A549 (cell line): ENCODE data around the gene GSTO2.

Experiments
- CEBPB ChIP-seq, 2 experiments: fragments of >200 bp in 1 of 2; sonication (Bioruptor Twin) in 1 of 2; formaldehyde crosslinking in 1 of 2; IDR thresholded peaks; 2 replicates each; pipeline ENCODE4 v1.6.1; 2012 to 2016
- HDAC2 ChIP-seq: fragments of 200-600 bp; sonication (generic); IDR thresholded peaks from 2 replicates; pipeline ENCODE4 v1.6.1; 2016
- JUNB ChIP-seq: fragments of >200 bp; sonication (Bioruptor Twin); formaldehyde crosslinking; IDR thresholded peaks from 2 replicates; pipeline ENCODE4 v1.6.1; 2016
- KDM1A ChIP-seq: fragments of 200-600 bp; sonication (generic); IDR thresholded peaks from 2 replicates; pipeline ENCODE4 v1.6.1; 2016; ENCODE audit warnings: low read depth, mild to moderate bottlenecking
- NPAS2 ChIP-seq: fragments of 250-450 bp; sonication (Bioruptor Pico); IDR thresholded peaks from 2 replicates; pipeline ENCODE4 v1.8.0; 2022; ENCODE audit warnings: mild to moderate bottlenecking, moderate library complexity, borderline replicate concordance
- POLR2A ChIP-seq: IDR thresholded peaks from 2 replicates; pipeline ENCODE4 v1.6.1; 2012; ENCODE audit warnings: mild to moderate bottlenecking, low read length
- RAD21 ChIP-seq, 2 experiments: fragments of >200 bp in 1 of 2; sonication (Bioruptor Twin) in 1 of 2; formaldehyde crosslinking in 1 of 2; IDR thresholded peaks in 1 of 2; conservative IDR thresholded peaks in 1 of 2; 2 replicates in 1 of 2; 3 replicates in 1 of 2; pipeline ENCODE4 v1.6.1; 2012 to 2018; ENCODE audit warnings: inconsistent platforms in 1 of 2
- RARB ChIP-seq: fragments of 250-450 bp; sonication (Bioruptor Pico); IDR thresholded peaks from 2 replicates; pipeline ENCODE4 v1.8.0; 2021; ENCODE audit warnings: mild to moderate bottlenecking, moderate library complexity
- RCOR1 ChIP-seq: fragments of 150-350 bp; IDR thresholded peaks from 2 replicates; pipeline ENCODE4 v1.6.1; 2014; ENCODE audit warnings: antibody characterized with exemption, low read length, low read depth
- RNF2 ChIP-seq: fragments of 200-600 bp; sonication (generic); IDR thresholded peaks from 2 replicates; pipeline ENCODE4 v1.6.1; 2016; ENCODE audit warnings: low read depth, mild to moderate bottlenecking, antibody characterized with exemption, moderate library complexity, borderline replicate concordance
- SREBF2 ChIP-seq: fragments of 450-650 bp; IDR thresholded peaks from 2 replicates; pipeline ENCODE4 v1.6.1; 2014; ENCODE audit warnings: mild to moderate bottlenecking, moderate library complexity
- TF ChIP-seq, protein P1 (sequence below): fragments of >200 bp; sonication (Bioruptor Twin); formaldehyde crosslinking; IDR thresholded peaks from 3 replicates; pipeline ENCODE4 v1.5.1; 2016
- TF ChIP-seq, protein P2 (sequence below): IDR thresholded peaks from 2 replicates; pipeline ENCODE4 v1.6.1; 2012
- TF ChIP-seq, protein P3 (sequence below): IDR thresholded peaks from 2 replicates; pipeline ENCODE4 v1.6.1; 2012

DNA sequence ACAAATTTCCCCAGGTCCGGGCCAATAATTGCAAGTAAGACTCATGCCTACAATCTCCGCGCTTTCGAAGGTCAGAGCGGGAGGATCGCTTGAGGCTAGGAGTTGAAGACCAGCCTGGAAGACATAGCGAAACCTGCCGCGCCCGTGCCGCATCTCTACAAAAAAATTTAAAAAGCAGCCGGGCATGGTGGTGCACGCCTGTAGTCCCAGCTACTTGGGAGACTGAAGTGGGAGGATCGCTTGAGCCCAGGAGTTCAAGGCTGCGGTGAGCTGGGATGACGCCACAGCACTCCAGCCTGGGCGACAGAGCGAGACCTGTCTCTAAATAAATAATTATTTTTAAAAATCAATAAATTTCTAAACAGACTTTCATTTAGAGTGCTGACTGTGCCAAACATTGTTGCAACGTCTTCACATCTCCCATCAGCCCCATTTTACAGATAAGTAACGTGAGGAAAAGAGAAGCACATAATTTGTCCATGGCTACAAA lies 36.3 kb upstream of the GSTO2 start:
- TF ChIP-seq SREBF2 (no peak), JUNB (no peak), CEBPB (IDR thresholded peaks at IDR 0.05) (no peak), POLR2A (no peak), RCOR1 (no peak), NPAS2 (CRISPR knock-in tag) (no peak), RAD21 (conservative IDR thresholded peaks at IDR 0.05 in 1 of 2, IDR thresholded peaks at IDR 0.05 in 1 of 2) (no peak), RNF2 (peak; percentile 46; the same call in 1 of the 2 replicates), RARB (no peak), HDAC2 (no peak), KDM1A (no peak)
- TF ChIP-seq, protein P1, sequence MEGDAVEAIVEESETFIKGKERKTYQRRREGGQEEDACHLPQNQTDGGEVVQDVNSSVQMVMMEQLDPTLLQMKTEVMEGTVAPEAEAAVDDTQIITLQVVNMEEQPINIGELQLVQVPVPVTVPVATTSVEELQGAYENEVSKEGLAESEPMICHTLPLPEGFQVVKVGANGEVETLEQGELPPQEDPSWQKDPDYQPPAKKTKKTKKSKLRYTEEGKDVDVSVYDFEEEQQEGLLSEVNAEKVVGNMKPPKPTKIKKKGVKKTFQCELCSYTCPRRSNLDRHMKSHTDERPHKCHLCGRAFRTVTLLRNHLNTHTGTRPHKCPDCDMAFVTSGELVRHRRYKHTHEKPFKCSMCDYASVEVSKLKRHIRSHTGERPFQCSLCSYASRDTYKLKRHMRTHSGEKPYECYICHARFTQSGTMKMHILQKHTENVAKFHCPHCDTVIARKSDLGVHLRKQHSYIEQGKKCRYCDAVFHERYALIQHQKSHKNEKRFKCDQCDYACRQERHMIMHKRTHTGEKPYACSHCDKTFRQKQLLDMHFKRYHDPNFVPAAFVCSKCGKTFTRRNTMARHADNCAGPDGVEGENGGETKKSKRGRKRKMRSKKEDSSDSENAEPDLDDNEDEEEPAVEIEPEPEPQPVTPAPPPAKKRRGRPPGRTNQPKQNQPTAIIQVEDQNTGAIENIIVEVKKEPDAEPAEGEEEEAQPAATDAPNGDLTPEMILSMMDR = no peak
- TF ChIP-seq, protein P2, sequence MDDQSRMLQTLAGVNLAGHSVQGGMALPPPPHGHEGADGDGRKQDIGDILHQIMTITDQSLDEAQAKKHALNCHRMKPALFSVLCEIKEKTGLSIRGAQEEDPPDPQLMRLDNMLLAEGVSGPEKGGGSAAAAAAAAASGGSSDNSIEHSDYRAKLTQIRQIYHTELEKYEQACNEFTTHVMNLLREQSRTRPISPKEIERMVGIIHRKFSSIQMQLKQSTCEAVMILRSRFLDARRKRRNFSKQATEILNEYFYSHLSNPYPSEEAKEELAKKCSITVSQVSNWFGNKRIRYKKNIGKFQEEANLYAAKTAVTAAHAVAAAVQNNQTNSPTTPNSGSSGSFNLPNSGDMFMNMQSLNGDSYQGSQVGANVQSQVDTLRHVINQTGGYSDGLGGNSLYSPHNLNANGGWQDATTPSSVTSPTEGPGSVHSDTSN = no peak
- TF ChIP-seq, protein P3, sequence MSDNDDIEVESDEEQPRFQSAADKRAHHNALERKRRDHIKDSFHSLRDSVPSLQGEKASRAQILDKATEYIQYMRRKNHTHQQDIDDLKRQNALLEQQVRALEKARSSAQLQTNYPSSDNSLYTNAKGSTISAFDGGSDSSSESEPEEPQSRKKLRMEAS = no peak
